Right renal cortex interstitium (tissue), 3 donors: ENCODE results near the gene C1QTNF12. TPM values are rescaled to one million over a fixed set of nuclear protein-coding genes. Genes with fewer than 3 reads are reported as not detected.
"Not testable (repeated sequence)": the region's sequence is repeated elsewhere in the genome, so short reads cannot be mapped to it uniquely, and the experiment has no call there.

Experiments
- DNase-seq, 3 donors: peaks; one replicate each; pipeline ENCODE4 v3.0.0-alpha.2; 2013; ENCODE audit warnings: low read depth in 3 of 3, low spot score in 2 of 3
- polyA plus RNA-seq, 3 donors: library from polyadenylated mRNA; unstranded; fragments of 120-200 nt; gene quantifications; one replicate each; pipeline ENCODE4 v1.2.1, GENCODE V29; 2013; ENCODE audit not compliant: insufficient read length in 3 of 3

Gene C1QTNF12
- polyA plus RNA-seq, 3 donors, result 7.0 to 8.6 (median 7.4) TPM

GRCh38 chr1:1259951-1260600 is 13.6 kb upstream of the C1QTNF12 start:
- DNase-seq, result no peak

- no peak for DNase-seq
Measured at GRCh38 chr1:1259540-1259939, 13.0 kb upstream of the C1QTNF12 start.

DNA sequence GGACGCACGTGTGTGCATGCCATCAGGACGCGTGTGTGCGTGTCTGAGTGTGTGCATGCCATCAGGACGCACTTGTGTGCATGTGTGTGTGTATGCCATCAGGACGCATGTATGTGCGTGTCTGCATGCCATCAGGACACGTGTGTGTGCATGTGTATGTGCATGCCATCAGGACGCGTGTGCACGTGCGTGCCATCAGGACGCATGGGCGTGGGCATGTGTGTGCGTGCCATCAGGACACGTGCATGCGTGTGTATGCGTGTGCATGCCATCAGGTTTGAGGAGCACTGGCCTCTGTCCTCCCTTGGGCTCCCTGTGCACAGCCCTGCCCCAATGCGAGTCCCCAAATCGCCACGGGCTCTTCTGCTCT is 12.6 kb upstream of the C1QTNF12 start:
- DNase-seq, result no peak

GRCh38 chr1:1256956-1257871 is 10.7 kb upstream of the C1QTNF12 start:
- no peak for DNase-seq

GRCh38 chr1:1255611-1256010 is 9.1 kb upstream of the C1QTNF12 start:
- DNase-seq, result no peak

DNA sequence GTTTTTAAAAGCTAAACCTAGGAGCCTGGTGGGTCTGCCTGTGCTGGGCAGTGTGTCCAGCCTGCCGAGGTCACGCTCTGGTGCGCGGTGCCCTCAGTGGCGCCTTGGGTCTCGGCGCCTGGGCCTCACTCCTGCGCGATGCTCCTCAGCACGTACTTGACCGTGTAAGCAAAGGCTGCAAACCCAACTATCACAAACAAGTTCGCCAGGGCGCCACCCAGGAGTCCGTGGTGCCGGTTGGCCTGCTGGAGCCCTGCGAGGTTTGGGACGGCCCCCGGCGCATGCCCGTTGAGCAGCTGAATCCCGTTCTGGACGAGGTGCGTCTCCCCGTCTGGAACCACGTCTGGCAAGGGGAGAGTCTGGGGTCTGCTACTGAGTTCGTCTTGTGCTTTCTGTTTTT is 8.6 kb upstream of the C1QTNF12 start:
- DNase-seq, result no peak

- no peak for DNase-seq
Measured at GRCh38 chr1:1254667-1254998, 8.1 kb upstream of the C1QTNF12 start.

- DNase-seq, result no peak
Measured at GRCh38 chr1:1253972-1254666, 7.6 kb upstream of the C1QTNF12 start.

GRCh38 chr1:1253314-1253713 is 6.8 kb upstream of the C1QTNF12 start:
- no peak for DNase-seq

GRCh38 chr1:1250786-1251284 is 4.3 kb upstream of the C1QTNF12 start:
- no peak for DNase-seq

- DNase-seq, result not testable (repeated sequence)
Measured at GRCh38 chr1:1248009-1248913, 1.7 kb upstream of the C1QTNF12 start.

GRCh38 chr1:1247341-1247913 is 905 bp upstream of the C1QTNF12 start:
- DNase-seq, result no peak

GRCh38 chr1:1245817-1246576 is 525 bp downstream of the C1QTNF12 start:
- no peak for DNase-seq

- no peak for DNase-seq
Measured at GRCh38 chr1:1245178-1245816, 1.2 kb downstream of the C1QTNF12 start.

- DNase-seq, result no peak
Measured at GRCh38 chr1:1244192-1244811, 2.2 kb downstream of the C1QTNF12 start.

GRCh38 chr1:1243807-1244191 is 2.7 kb downstream of the C1QTNF12 start:
- no peak for DNase-seq

DNA sequence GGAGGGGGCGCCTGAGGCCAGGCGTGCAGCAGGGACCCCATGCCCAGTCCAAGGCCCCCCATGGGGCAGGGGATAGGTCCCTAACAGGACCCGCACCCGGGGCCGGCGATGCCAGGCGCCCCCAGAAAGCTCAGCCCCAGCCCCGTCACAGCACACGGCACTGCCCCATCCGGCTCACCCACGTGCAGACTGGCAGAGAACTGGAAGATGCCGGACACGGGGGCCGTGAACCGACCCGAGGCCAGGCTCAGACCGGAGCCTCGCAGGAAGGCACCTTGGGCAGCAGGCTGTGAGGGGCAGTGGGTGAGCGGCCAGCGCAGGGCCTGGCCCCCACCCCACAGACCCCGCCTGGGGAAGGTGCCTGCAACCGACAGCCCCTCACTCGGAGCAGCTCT is 3.3 kb downstream of the C1QTNF12 start:
- no peak for DNase-seq

DNA sequence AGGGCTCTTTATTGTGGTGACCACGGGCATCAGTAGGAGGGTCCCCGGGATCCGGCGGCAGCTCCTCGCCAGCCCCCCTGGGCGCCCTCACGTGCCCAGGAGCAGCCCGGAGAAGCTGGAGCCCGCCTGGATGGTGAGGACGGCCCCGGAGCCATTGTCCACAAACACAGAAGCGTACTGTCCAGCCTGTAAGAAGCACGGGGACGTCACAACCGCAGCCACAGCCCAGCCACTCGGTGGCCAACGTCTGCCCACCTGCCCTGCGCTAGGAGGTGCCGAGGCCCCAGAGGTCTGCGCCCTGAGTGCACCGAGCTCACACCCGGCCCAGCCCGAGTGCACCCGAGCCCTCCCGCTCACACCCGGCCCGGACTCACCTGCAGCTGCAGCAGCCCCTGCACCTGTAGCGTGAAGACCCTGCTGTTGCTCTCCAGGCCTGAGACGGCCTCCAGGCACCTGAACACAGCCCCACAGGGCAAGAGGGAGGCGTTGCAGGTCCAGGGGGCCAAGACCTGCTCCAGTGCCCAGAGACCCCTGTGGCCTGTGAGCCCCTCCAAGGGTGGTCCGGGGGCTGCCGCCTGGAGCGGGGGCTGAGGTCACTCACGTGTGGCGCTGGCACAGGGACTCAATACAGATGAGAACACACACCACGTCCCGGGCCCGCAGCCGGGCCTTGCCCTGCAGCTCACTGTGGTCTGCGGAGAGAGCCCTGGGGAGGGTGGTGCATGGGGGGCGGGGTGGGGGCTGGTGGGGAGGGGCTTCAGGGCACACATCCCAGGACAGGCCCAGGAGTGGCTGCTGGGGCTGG is 3.9 kb downstream of the C1QTNF12 start:
- no peak for DNase-seq
